ENCODE data around the gene DCT.

DNA sequence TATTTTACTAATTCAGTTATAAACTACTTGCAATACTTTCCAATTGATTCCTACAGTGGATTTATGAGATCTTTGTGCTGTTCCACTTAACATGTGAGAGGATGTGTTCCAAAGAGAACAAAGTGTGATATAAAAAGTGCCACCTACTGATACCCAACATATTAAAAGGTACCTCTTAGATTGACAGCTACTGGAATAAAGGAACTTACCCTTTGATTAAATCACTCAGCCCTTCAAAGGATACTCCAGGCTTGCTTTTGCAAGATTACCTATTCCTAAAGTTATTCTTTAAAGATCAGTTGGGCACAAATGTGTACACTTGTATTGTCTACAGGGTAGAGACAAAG lies 65.9 kb downstream of the DCT start:
- TF ChIP-seq, protein P1, sequence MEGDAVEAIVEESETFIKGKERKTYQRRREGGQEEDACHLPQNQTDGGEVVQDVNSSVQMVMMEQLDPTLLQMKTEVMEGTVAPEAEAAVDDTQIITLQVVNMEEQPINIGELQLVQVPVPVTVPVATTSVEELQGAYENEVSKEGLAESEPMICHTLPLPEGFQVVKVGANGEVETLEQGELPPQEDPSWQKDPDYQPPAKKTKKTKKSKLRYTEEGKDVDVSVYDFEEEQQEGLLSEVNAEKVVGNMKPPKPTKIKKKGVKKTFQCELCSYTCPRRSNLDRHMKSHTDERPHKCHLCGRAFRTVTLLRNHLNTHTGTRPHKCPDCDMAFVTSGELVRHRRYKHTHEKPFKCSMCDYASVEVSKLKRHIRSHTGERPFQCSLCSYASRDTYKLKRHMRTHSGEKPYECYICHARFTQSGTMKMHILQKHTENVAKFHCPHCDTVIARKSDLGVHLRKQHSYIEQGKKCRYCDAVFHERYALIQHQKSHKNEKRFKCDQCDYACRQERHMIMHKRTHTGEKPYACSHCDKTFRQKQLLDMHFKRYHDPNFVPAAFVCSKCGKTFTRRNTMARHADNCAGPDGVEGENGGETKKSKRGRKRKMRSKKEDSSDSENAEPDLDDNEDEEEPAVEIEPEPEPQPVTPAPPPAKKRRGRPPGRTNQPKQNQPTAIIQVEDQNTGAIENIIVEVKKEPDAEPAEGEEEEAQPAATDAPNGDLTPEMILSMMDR (IDR thresholded peaks at IDR 0.05 in 8 of 11, conservative IDR thresholded peaks at IDR 0.05 in 3 of 11) = no peak
- no peak for TF ChIP-seq POLR2A (IDR thresholded peaks at IDR 0.05)
